VCaP (cell line): Measurements from ENCODE around the gene RIT2.
"Not testable (repeated sequence)": the region's sequence is repeated elsewhere in the genome, so short reads cannot be mapped to it uniquely, and the experiment has no call there.

ENCODE experiments used
- H3K27ac ChIP-seq: fragments of 450-650 bp; 2 replicates; pipeline ENCODE4 v1.5.1; 2017
- CTCF ChIP-seq: fragments of 450-650 bp; conservative IDR thresholded peaks from 2 replicates; pipeline ENCODE4 v1.5.1; 2017; ENCODE audit warnings: mild to moderate bottlenecking, moderate library complexity

The RIT2 gene

GRCh38 chr18:42798606-42799170 is 316.8 kb downstream of the RIT2 start:
- no peak overlapping the region for H3K27ac ChIP-seq
- TF ChIP-seq CTCF, result no peak

- H3K27ac ChIP-seq, result not testable (repeated sequence)
These were observed 320.2 kb downstream of the RIT2 start for GRCh38 chr18:42795213-42795789.

GRCh38 chr18:42792731-42793130 is 322.8 kb downstream of the RIT2 start:
- no peak overlapping the region for H3K27ac ChIP-seq
- no peak for TF ChIP-seq CTCF

GRCh38 chr18:42784632-42785031 is 330.9 kb downstream of the RIT2 start:
- no peak for TF ChIP-seq CTCF
- no peak overlapping the region for H3K27ac ChIP-seq

- H3K27ac ChIP-seq, result no peak overlapping the region
- TF ChIP-seq CTCF, result no peak
These were observed 332.6 kb downstream of the RIT2 start for GRCh38 chr18:42782929-42783328.

- TF ChIP-seq CTCF, result no peak
- no peak overlapping the region for H3K27ac ChIP-seq
These were observed 334.1 kb downstream of the RIT2 start for GRCh38 chr18:42781298-42781815.

- no peak for TF ChIP-seq CTCF
- no peak overlapping the region for H3K27ac ChIP-seq
These were observed 335.3 kb downstream of the RIT2 start for GRCh38 chr18:42780171-42780570.

GRCh38 chr18:42778445-42779042 is 336.9 kb downstream of the RIT2 start:
- no peak for TF ChIP-seq CTCF
- H3K27ac ChIP-seq, result no peak overlapping the region
